ENCODE measurements around the gene SPAAR.

DNA sequence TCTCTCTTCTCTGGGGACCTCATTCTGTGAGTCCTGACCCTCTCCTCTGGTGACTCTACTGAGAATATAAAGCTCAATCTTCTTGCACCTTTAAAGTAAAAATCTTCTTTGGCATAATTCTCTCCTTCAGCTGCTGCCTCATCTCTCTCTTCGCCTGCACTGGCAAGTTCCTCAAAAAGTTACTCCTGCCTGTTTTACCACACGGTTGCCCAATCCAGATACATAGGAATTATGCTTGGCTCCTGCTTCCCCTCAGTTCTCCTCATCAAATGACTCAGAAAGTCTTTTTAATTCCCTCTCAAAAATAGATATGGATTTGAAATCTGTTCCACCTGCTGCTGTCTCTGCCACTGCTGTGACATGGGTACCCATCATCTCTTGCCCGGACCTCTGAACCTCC is 17.6 kb upstream of the SPAAR start:
- no peak for TF ChIP-seq EGR1 (IDR thresholded peaks at IDR 0.05; ENCODE audit: low read depth in 2 of 2)
- TF ChIP-seq RXRA (IDR thresholded peaks at IDR 0.05) = no peak
- no peak for TF ChIP-seq TAF1 (conservative IDR thresholded peaks at IDR 0.05)
- TF ChIP-seq, protein P1, sequence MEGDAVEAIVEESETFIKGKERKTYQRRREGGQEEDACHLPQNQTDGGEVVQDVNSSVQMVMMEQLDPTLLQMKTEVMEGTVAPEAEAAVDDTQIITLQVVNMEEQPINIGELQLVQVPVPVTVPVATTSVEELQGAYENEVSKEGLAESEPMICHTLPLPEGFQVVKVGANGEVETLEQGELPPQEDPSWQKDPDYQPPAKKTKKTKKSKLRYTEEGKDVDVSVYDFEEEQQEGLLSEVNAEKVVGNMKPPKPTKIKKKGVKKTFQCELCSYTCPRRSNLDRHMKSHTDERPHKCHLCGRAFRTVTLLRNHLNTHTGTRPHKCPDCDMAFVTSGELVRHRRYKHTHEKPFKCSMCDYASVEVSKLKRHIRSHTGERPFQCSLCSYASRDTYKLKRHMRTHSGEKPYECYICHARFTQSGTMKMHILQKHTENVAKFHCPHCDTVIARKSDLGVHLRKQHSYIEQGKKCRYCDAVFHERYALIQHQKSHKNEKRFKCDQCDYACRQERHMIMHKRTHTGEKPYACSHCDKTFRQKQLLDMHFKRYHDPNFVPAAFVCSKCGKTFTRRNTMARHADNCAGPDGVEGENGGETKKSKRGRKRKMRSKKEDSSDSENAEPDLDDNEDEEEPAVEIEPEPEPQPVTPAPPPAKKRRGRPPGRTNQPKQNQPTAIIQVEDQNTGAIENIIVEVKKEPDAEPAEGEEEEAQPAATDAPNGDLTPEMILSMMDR (IDR thresholded peaks at IDR 0.05; ENCODE audit: low read depth, low read length, missing input control) = no peak
- TF ChIP-seq RAD21 (IDR thresholded peaks at IDR 0.05) = no peak
- TF ChIP-seq, protein P2, sequence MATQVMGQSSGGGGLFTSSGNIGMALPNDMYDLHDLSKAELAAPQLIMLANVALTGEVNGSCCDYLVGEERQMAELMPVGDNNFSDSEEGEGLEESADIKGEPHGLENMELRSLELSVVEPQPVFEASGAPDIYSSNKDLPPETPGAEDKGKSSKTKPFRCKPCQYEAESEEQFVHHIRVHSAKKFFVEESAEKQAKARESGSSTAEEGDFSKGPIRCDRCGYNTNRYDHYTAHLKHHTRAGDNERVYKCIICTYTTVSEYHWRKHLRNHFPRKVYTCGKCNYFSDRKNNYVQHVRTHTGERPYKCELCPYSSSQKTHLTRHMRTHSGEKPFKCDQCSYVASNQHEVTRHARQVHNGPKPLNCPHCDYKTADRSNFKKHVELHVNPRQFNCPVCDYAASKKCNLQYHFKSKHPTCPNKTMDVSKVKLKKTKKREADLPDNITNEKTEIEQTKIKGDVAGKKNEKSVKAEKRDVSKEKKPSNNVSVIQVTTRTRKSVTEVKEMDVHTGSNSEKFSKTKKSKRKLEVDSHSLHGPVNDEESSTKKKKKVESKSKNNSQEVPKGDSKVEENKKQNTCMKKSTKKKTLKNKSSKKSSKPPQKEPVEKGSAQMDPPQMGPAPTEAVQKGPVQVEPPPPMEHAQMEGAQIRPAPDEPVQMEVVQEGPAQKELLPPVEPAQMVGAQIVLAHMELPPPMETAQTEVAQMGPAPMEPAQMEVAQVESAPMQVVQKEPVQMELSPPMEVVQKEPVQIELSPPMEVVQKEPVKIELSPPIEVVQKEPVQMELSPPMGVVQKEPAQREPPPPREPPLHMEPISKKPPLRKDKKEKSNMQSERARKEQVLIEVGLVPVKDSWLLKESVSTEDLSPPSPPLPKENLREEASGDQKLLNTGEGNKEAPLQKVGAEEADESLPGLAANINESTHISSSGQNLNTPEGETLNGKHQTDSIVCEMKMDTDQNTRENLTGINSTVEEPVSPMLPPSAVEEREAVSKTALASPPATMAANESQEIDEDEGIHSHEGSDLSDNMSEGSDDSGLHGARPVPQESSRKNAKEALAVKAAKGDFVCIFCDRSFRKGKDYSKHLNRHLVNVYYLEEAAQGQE (IDR thresholded peaks at IDR 0.05) = no peak
- no peak for TF ChIP-seq GABPA (IDR thresholded peaks at IDR 0.05 in 1 of 2, conservative IDR thresholded peaks at IDR 0.05 in 1 of 2)
- no peak for TF ChIP-seq SP1 (IDR thresholded peaks at IDR 0.05)
- TF ChIP-seq JUND (IDR thresholded peaks at IDR 0.05) = no peak
- TF ChIP-seq FOXA1 (IDR thresholded peaks at IDR 0.05) = no peak
- no peak for TF ChIP-seq NR2F2 (IDR thresholded peaks at IDR 0.05)
- TF ChIP-seq, protein P3, sequence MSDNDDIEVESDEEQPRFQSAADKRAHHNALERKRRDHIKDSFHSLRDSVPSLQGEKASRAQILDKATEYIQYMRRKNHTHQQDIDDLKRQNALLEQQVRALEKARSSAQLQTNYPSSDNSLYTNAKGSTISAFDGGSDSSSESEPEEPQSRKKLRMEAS (IDR thresholded peaks at IDR 0.05) = no peak
- TF ChIP-seq YY1 (IDR thresholded peaks at IDR 0.05) = no peak

Data from liver (tissue), 3 donors.